ENCODE results near the gene NTRK3.
"Not testable (repeated sequence)": the region's sequence is repeated elsewhere in the genome, so short reads cannot be mapped to it uniquely, and the experiment has no call there.

The NTRK3 gene

GRCh38 chr15:88043396-88043795 is 213.1 kb downstream of the NTRK3 start:
- no peak for DNase-seq (ENCODE audit: low read depth, low spot score)
- no peak overlapping the region for H3K27ac ChIP-seq

DNA sequence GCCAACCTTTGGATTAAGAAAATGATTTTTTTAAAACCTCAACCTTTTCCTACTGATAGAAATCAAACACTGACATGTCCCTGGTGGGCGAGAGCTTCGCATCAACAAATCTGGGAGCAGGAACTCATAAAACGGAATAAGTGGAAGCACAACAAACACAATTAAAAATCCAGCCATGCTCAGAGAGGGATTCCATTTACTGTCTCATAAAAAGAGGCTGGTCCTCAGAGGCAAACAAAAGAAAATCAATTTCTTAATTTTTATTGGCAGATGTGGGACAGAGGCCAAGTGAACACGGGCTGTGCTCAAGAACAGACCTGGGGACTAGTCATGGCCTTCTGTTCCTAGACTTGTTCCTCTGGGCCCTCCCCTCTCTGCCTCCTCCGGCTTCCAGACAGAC is 214.5 kb downstream of the NTRK3 start:
- DNase-seq (ENCODE audit: low read depth, low spot score), result no peak
- H3K27ac ChIP-seq, result no peak overlapping the region

DNA sequence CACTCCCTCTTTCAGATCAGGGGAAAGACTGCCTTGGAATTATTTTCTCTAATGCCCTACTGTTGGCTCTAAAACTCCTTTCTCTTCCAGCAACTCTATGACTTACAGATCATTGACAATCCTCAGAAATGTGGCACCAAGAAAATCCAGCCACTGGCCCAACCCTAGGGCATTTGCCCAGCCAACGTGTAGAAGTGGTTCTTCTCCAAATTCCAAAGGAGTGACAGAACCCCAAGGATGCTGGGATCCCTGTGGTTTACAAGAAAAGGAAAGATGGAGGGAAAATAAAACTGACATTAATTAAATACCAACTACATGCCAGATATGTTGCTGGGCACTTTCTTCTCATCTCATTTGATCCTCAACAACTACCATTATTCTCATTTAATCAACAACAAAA is 216.0 kb downstream of the NTRK3 start:
- H3K27ac ChIP-seq, result peak overlapping the region; percentile 52
- no peak for DNase-seq (ENCODE audit: low read depth, low spot score)

DNA sequence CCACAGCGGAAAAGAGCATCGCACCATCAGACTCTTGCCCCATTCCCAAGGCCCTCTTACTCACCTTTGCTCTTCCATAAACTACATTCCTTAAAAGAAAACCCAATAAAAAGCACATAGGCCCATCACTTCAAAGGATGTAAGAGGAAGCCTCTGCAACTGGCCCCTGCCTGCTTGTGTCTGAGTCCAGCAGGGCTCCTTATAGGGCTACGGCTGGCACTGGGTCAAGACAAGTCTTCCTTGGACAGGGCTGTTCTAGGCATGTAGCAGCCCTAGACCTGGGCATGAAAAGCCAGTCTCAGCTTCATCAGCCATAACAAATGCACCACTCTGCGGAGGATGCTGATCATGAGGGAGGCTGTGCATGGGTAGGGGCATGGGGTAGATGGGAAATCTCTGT is 218.3 kb downstream of the NTRK3 start:
- DNase-seq (ENCODE audit: low read depth, low spot score), result no peak

DNA sequence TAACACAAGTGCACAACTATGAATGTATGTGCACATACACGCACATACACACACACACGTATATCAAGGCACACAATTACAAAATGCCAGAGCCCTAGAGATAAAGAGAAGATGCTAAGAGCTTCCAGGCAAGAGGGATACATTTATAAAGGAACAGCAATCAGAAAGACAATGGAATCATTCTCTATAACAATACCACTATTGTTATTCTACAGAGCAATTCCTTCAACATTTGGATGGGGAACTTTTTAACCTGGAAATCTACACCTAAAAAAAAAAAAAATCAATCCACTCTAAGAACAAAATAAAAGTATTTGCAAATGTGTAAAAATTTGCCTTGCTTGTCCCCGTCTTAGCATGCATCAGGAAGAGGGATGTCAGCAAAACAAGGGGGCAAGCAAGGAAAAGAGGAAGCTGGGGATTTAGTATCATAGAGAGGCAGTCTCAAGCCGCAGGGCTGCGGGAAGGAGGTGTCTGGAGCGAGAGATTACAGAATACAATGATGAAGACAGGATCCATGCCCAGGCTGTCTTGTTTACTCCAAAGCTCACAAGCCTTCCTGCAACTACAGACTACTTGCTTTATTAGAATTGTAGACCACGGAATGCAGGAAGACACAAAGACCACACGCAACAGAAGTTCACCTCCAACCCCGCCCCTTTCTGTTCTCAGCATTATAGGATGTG is 220.2 kb downstream of the NTRK3 start:
- no peak for DNase-seq (ENCODE audit: low read depth, low spot score)
- no peak overlapping the region for H3K27ac ChIP-seq

More for the DNA sequence above, 218.3 kb downstream of the NTRK3 start:
- H3K27ac ChIP-seq, result no peak overlapping the region

GRCh38 chr15:88035381-88035780 is 221.2 kb downstream of the NTRK3 start:
- DNase-seq (ENCODE audit: low read depth, low spot score), result no peak
- H3K27ac ChIP-seq, result no peak overlapping the region

DNA sequence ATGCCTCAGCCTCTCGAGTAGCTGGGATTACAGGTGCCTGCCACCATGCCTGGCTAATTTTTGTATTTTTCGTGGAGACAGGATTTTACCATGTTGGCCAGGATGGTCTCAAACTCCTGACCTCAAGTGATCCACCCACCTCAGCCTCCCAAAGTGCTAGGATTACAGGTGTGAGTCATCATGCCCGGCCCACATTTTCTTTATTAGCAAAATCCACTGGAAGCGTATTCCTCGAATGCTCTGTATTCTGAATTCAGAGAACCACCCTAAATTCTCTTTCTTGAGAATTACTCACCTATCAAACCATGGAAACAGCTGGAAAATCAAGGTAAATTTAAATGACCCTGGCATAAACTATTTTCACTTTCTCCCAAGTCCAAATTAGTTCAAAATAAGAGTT is 223.1 kb downstream of the NTRK3 start:
- not testable (repeated sequence) for H3K27ac ChIP-seq; DNase-seq (ENCODE audit: low read depth, low spot score)

- H3K27ac ChIP-seq, result no peak overlapping the region
- no peak for DNase-seq (ENCODE audit: low read depth, low spot score)
These were observed 223.8 kb downstream of the NTRK3 start for GRCh38 chr15:88032787-88033186.

DNA sequence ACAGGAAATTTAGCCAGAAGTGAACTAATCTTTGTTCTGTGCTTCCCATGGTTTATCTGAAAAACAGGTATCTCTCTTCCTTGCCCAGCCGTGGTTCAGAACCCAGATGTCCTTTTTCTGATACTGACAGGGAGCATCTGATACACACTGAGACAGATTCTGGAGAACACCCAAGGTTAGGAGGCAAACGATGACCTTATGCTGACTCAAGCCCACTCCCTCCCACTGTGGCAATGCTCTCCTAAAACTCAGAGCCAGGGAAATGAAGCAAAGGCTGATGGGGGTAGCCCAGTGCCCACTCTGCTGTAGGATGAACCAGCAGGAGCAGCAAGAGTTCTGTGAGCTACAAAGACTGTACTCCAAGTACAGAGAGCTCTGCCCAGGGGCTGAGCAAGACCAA is 225.1 kb downstream of the NTRK3 start:
- DNase-seq (ENCODE audit: low read depth, low spot score), result no peak

DNA sequence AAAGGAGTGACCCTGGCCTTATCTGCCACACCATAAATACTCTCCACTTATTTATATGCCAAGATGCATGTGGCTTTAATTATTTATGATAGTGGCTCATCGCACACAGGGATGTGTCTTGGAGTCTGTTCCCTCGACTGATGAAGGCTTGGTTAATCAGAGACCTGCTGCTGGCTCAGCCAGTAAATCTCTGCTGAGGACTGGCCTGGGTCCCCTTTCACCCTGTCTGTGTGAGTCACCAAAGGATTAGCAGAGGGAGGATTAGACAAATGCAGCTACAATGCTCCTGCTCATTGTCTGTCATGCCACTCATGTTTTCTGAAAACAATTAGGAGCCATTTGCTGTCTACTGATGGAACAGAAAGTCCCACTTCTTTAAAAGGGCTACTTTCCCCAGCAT is 226.8 kb downstream of the NTRK3 start:
- no peak overlapping the region for H3K27ac ChIP-seq
- DNase-seq (ENCODE audit: low read depth, low spot score), result no peak

More for the DNA sequence above, 225.1 kb downstream of the NTRK3 start:
- no peak overlapping the region for H3K27ac ChIP-seq

GRCh38 chr15:88028024-88028423 is 228.5 kb downstream of the NTRK3 start:
- DNase-seq (ENCODE audit: low read depth, low spot score), result no peak

GRCh38 chr15:88023914-88024313 is 232.6 kb downstream of the NTRK3 start:
- no peak for DNase-seq (ENCODE audit: low read depth, low spot score)
- H3K27ac ChIP-seq, result no peak overlapping the region

More at GRCh38 chr15:88028024-88028423, 228.5 kb downstream of the NTRK3 start:
- no peak overlapping the region for H3K27ac ChIP-seq

GRCh38 chr15:88022716-88023115 is 233.8 kb downstream of the NTRK3 start:
- no peak overlapping the region for H3K27ac ChIP-seq
- DNase-seq (ENCODE audit: low read depth, low spot score), result no peak

- no peak for DNase-seq (ENCODE audit: low read depth, low spot score)
These were observed 234.9 kb downstream of the NTRK3 start for GRCh38 chr15:88021601-88022000.

GRCh38 chr15:88020806-88021205 is 235.7 kb downstream of the NTRK3 start:
- DNase-seq (ENCODE audit: low read depth, low spot score), result no peak
- H3K27ac ChIP-seq, result no peak overlapping the region

More at GRCh38 chr15:88021601-88022000, 234.9 kb downstream of the NTRK3 start:
- H3K27ac ChIP-seq, result no peak overlapping the region

- H3K27ac ChIP-seq, result no peak overlapping the region
- DNase-seq (ENCODE audit: low read depth, low spot score), result no peak
These were observed 236.9 kb downstream of the NTRK3 start for GRCh38 chr15:88019656-88020055.

DNA sequence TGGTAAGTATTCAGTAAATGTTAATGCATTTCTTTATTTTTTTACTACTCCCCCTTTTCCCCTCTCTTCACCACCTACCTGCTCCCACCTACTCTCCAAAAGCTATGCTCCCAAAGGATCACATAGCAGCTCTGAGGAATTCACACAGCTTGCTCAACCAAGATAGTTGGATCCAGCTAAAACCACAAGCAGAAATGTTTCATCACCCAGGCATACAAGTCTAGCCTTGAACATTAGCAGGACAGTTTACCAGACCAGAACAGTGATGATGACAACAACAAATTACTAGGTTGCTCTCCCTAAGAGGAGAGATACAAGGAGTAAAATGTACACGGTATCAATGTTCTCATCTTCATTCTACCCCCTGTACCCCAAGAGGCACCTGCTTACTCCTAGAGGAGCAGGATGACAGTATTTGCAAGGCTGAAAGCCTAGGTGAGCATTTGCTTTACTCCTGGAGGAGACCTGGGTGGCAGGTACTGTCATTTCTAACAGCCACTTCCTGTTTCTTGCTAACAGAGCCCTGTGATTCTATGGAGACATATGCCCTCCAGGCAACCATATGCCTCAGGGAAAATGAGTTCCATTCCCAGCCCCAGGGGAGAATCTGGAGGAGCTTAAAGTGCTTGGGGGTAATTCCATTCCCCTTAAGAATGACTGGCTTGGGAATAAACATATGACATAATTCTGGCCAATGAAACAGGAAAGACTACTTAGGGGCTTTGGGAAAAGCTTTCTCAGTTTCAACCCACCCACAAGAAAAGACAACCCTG is 237.5 kb downstream of the NTRK3 start:
- H3K27ac ChIP-seq, result no peak overlapping the region
- DNase-seq (ENCODE audit: low read depth, low spot score), result peak; percentile 10

DNA sequence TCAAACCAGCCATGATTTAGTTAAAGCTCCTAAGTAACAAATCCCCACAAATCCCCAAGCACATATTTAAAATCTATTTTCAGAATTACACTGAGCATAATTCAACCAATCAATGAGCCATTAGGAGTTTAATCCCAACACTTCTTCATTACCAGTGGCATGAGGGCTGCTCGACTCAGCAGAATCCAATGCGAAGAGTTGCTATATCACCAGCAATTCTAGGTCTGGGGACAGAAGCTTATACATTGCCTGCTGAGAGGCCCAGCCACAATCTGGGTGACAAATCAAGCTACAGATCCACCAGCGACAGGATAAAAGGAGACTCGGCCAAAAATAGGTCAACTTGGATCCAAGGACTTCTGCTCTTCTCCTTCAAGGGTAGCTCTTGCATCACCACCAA is 238.8 kb downstream of the NTRK3 start:
- no peak for DNase-seq (ENCODE audit: low read depth, low spot score)
- H3K27ac ChIP-seq, result no peak overlapping the region

DNA sequence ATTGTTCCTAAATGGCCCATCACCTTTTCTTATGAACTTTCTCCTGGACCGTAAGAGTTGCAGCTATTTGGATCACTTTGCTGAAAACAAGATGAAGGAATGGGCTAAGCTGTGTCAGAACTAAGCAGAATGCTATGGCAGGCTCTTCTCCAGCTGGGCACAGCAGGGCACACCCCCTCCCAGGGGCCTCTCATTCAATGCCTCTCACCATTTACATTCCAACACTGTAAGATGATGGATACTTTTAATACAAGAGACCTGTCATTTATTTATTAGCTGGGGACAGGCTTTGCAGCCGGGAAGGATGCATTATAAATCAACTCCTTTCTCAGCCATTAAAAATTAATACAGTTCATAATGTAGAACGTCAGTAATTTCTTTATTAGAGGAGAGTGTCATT is 240.1 kb downstream of the NTRK3 start:
- DNase-seq (ENCODE audit: low read depth, low spot score), result no peak
- H3K27ac ChIP-seq, result no peak overlapping the region

- no peak overlapping the region for H3K27ac ChIP-seq
- no peak for DNase-seq (ENCODE audit: low read depth, low spot score)
These were observed 241.2 kb downstream of the NTRK3 start for GRCh38 chr15:88015228-88015860.

GRCh38 chr15:88014454-88015160 is 241.9 kb downstream of the NTRK3 start:
- no peak overlapping the region for H3K27ac ChIP-seq
- DNase-seq (ENCODE audit: low read depth, low spot score), result no peak
